ENCODE measurements around the gene PLXNB2.
"Not testable (repeated sequence)": the region's sequence is repeated elsewhere in the genome, so short reads cannot be mapped to it uniquely, and the experiment has no call there.

PLXNB2 gene

DNA sequence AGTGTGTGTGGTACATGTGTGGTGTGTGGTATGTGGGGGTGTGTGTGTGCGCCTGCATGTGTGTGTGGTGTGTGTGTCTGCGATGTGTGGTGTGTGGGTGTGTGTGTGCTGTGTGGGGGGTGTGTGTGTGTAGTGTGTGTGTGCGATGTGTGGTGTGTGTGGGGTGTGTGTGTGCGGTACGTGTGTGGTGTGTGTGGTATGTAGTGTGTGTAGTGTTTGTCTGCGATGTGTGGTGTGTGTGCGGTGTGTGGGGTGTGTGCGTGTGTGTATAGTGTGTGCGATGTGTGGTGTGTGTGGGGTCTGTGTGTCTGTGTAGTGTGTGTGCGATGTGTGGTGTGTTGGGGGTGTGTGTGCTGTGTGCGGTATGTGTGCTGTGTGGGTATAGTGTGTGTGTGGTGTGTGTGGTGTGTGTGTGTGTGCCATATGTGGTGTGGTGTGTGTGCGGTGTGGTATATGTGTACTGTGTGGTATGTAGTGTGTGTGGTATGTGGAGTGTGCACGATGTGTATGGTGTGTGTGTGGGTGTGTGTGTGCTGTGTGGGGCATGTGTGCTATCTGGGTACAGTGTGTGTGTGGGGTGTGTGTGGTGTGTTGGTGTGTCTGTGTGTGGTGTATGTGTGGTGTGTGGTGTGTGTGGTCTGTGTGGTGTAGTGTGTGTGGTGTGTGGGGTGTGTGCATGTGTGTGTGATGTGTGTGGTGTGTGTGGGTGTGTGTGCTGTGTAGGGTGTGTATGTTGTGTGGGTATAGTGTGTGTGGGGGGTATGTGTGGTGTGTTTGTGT is 30.0 kb upstream of the PLXNB2 start:
- no peaks in the 10 kb centered on the region for H3K9me3 Mint-ChIP-seq
- H3K27ac Mint-ChIP-seq, result no peak overlapping the region
- H3K27me3 Mint-ChIP-seq, result no peaks in the 10 kb centered on the region
- no peaks in the 10 kb centered on the region for H3K36me3 Mint-ChIP-seq
- DNase-seq, result no peak
- no peak overlapping the region for H3K4me3 Mint-ChIP-seq
- peaks cover 1 to 12% of the 10 kb centered on the region in 2 donors for H3K4me1 Mint-ChIP-seq
- no peak for ATAC-seq (replicated peaks)

- not testable (repeated sequence) for H3K4me1 Mint-ChIP-seq, H3K27me3 Mint-ChIP-seq, H3K9me3 Mint-ChIP-seq, DNase-seq, H3K36me3 Mint-ChIP-seq, H3K27ac Mint-ChIP-seq, H3K4me3 Mint-ChIP-seq
- ATAC-seq (replicated peaks), result peak in 1 of 2 donors; percentile 31
Observed at GRCh38 chr22:50334433-50334832, 27.0 kb upstream of the PLXNB2 start.

DNA sequence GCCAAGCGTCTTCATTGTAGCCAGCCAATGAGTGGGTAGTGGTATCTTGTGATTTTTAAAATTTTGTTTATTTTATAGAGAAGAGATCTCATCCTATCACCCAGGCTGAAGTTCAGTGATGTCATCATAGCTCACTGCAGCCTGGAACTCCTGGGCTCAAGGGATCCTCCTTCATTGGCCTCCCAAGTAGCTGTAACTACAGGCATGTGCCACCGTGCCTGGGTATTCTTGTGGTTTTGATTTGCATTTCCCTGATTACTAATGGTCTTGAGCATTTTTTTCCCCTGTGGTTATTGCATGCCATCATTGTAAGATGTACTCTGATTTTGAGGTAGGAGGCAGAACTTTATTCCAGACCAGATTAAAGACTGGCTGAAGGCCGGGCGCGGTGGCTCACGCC is 21.8 kb upstream of the PLXNB2 start:
- peaks cover 10 to 12% of the 10 kb centered on the region in 2 donors for H3K27me3 Mint-ChIP-seq
- no peak overlapping the region for H3K4me3 Mint-ChIP-seq
- H3K9me3 Mint-ChIP-seq, result no peaks in the 10 kb centered on the region
- H3K27ac Mint-ChIP-seq, result no peak overlapping the region
- ATAC-seq (replicated peaks) (no peak), DNase-seq (no peak)
- no peaks in the 10 kb centered on the region for H3K36me3 Mint-ChIP-seq
- peaks cover 11 to 21% of the 10 kb centered on the region in 2 donors for H3K4me1 Mint-ChIP-seq

- Mint-ChIP-seq H3K4me1 (peaks cover 11 to 21% of the 10 kb centered on the region in 2 donors), H3K27me3 (peaks cover 10 to 12% of the 10 kb centered on the region in 2 donors), H3K36me3 (no peaks in the 10 kb centered on the region), H3K27ac (peak overlapping the region; percentile 91), H3K4me3 (peak overlapping the region; percentile 83 to 92), H3K9me3 (no peaks in the 10 kb centered on the region)
- ATAC-seq (replicated peaks), result no peak
- DNase-seq, result no peak
Observed at GRCh38 chr22:50327711-50328019, 20.2 kb upstream of the PLXNB2 start.

DNA sequence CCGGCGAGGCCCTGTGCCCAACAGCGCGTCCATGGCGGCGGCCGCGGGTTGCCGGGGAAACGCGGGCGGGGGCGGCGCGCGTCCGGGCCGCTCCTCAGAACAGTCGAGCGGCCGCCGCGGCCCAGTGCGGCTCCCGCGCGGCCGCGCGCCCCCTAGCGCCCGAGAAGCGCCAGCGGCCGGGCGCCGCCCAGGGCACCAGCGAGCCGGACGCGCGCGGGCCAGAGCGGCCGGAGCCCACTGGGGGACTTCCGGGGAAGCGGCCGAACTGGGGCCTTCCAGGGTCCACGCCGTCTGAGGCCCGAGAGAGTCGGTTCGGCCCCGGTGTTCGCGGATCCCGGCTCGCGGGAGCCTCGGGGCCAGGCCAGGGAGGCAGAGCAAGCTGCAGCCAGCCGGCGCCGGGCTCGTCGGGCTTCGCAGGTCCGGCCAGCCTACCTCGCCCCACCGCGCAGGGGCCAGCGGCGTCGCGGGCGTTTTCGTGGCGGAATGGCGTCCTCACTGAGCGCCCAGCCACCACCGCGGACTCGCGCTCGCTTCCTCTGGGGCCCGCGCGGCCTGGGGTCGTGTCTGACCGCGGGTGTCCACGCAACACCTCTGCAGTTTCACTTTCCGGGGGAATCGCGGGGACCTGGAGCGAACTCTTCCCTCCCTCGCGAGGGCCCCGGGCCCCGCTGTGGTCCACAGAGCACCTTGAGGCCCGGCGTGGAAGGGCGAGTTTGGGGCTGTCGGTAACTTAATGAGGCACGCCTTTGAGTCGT is 19.7 kb upstream of the PLXNB2 start, which contains the start of gene DENND6B:
Gene DENND6B, minus strand, starts transcription at position 57 of the 755 bp plus-strand sequence. Its CDS starts 24 bp downstream, at position 33.
- Mint-ChIP-seq H3K36me3 (no peaks in the 10 kb centered on the region), H3K9me3 (no peaks in the 10 kb centered on the region), H3K4me1 (peaks cover 11 to 21% of the 10 kb centered on the region in 2 donors), H3K4me3 (peak within 1 kb of the TSS; percentile 87 to 92), H3K27ac (peak within 1 kb of the TSS; percentile 91), H3K27me3 (peaks cover 10 to 12% of the 10 kb centered on the region in 2 donors)
- peak; percentile 93 to 94 for ATAC-seq (replicated peaks)
- DNase-seq, result peak; percentile 64

- Mint-ChIP-seq H3K36me3 (no peaks in the 10 kb centered on the region), H3K4me3 (peak overlapping the region; percentile 87 to 88), H3K4me1 (peaks cover 11 to 21% of the 10 kb centered on the region in 2 donors), H3K27me3 (peaks cover 10 to 12% of the 10 kb centered on the region in 2 donors), H3K27ac (peak overlapping the region; percentile 91), H3K9me3 (no peaks in the 10 kb centered on the region)
- ATAC-seq (replicated peaks) (no peak), DNase-seq (no peak)
Observed at GRCh38 chr22:50326225-50326955, 18.9 kb upstream of the PLXNB2 start.

- Mint-ChIP-seq H3K36me3 (no peaks in the 10 kb centered on the region), H3K4me1 (peaks cover 11 to 21% of the 10 kb centered on the region in 2 donors), H3K27me3 (peaks cover 10 to 12% of the 10 kb centered on the region in 2 donors), H3K4me3 (peak overlapping the region; percentile 87 to 88), H3K27ac (peak overlapping the region; percentile 79), H3K9me3 (no peaks in the 10 kb centered on the region)
- DNase-seq (no peak), ATAC-seq (replicated peaks) (no peak)
Observed at GRCh38 chr22:50325444-50326224, 18.2 kb upstream of the PLXNB2 start.

DNA sequence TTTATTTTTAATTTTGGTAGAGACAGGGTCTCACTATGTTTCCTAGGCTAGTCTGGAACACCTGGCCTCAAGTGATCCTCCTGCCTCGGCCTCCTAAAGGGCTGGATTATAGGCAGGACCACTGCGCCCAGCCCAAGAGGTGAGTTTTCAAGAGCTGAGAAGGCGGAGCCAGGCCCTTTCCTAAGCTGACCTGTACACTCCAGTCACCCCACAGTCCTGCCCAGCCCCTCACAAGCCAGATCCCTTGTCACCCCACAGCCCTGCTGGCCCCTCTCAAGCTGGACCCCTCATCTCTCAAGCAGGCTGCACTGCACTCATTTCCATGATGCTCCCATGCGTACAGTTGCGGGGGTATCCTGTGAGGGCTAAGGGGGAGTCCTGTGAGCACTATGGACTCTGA is 16.5 kb upstream of the PLXNB2 start:
- Mint-ChIP-seq H3K4me3 (no peak overlapping the region), H3K9me3 (no peaks in the 10 kb centered on the region), H3K27me3 (peaks cover 10 to 12% of the 10 kb centered on the region in 2 donors), H3K36me3 (no peaks in the 10 kb centered on the region), H3K27ac (no peak overlapping the region), H3K4me1 (peaks cover 12 to 16% of the 10 kb centered on the region in 2 donors)
- ATAC-seq (replicated peaks) (no peak), DNase-seq (no peak)

DNA sequence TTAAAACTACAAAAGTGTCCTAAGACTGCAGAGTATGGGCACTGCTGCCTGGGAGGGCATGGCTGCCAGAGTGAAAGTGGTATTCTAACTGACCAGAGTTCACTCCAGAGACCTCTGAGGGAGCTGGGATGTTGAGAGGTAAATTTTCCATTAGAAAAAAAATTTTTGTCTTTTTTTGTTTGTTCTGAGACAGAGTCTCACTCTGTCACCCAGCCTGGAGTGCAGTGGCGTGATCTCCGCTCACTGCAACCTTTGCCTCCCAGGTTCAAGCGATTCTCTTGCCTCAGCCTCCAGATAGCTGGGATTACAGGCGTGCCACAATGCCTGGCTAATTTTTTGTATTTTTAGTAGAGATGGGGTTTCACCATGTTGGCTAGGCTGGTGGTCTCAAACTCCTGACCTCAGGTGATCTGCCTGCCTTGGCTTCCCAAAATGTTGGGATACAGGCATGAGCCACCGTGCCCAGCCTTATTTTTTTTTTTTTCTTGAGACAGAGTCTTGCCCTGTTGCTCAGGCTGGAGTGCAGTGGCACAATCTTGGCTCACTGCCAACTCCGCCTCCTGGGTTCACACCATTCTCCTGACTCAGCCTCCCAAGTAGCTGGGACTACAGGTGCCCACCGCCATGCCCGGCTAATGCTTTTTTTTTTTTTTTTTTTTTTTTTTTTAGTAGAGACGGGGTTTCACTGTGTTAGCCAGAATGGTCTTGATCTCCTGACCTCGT is 15.1 kb upstream of the PLXNB2 start:
- peaks cover 10 to 12% of the 10 kb centered on the region in 2 donors for H3K27me3 Mint-ChIP-seq
- H3K9me3 Mint-ChIP-seq; H3K36me3 Mint-ChIP-seq; DNase-seq; H3K4me3 Mint-ChIP-seq; H3K27ac Mint-ChIP-seq; ATAC-seq (replicated peaks): not testable (repeated sequence)
- H3K4me1 Mint-ChIP-seq, result peaks cover 12 to 13% of the 10 kb centered on the region in 2 donors

- Mint-ChIP-seq H3K4me1 (peaks cover 2 to 9% of the 10 kb centered on the region in 2 donors), H3K4me3 (no peak overlapping the region), H3K27me3 (peaks cover 5% of the 10 kb centered on the region in 2 donors), H3K9me3 (no peaks in the 10 kb centered on the region), H3K36me3 (no peaks in the 10 kb centered on the region), H3K27ac (no peak overlapping the region)
- ATAC-seq (replicated peaks) (no peak), DNase-seq (no peak)
Observed at GRCh38 chr22:50320671-50321325, 13.4 kb upstream of the PLXNB2 start.

DNA sequence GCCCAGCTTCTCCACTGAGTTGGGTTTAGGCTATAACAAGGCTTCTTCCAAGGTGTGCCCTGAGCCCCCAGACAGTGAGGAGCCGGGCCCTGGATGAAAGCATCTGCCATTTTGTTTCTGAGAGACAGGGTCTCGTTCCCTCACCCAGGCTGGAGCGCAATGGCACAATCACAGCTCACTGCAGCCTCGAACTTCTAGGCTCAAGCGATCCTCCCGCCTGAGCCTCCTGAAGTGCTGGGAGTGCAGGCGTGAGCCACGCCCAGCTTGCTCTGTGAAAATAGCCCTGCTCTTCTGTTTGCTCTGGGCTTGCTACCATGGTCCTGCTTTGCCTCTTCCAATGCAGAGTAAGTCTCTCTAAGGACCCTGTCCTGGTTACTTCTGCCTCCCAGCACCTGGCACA is 12.7 kb upstream of the PLXNB2 start:
- ATAC-seq (replicated peaks), result no peak
- Mint-ChIP-seq H3K9me3 (no peaks in the 10 kb centered on the region), H3K27me3 (no peaks in the 10 kb centered on the region)

DNA sequence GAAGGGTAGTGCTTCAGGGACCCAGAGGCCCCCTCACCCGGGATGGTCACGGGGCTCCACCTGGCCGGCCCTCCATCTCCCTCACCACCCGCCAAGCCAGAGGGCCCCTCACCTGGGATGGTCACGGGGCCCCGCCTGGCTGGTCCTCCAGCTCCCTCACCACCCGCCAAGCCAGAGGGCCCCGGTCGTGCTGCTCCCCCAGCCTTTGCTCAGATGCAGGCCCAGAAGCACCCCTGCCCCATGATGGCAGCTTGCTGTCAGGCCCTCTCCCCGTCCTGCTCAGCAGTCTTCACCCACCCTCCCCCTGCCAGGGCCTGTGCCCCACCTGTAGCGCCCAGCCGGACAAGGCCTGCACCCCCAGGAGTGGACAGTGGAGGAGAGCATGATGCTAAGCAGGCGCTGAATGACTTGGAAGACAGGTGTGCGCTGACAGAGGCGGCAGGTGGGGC is 12.1 kb upstream of the PLXNB2 start:
- H3K4me1 Mint-ChIP-seq, result peaks cover 12 to 17% of the 10 kb centered on the region in 2 donors
- no peaks in the 10 kb centered on the region for H3K36me3 Mint-ChIP-seq
- H3K27me3 Mint-ChIP-seq, result no peaks in the 10 kb centered on the region
- H3K9me3 Mint-ChIP-seq, result no peaks in the 10 kb centered on the region
- no peak overlapping the region for H3K4me3 Mint-ChIP-seq
- H3K27ac Mint-ChIP-seq, result no peak overlapping the region
- ATAC-seq (replicated peaks) (no peak), DNase-seq (no peak)

More for the DNA sequence above, 12.7 kb upstream of the PLXNB2 start:
- H3K4me3 Mint-ChIP-seq, result no peak overlapping the region
- no peaks in the 10 kb centered on the region for H3K36me3 Mint-ChIP-seq
- DNase-seq, result no peak
- H3K27ac Mint-ChIP-seq, result no peak overlapping the region
- H3K4me1 Mint-ChIP-seq, result peaks cover 6 to 13% of the 10 kb centered on the region in 2 donors

All from stimulated activated naive B cell treated with anti-CD40 and anti-IgM and Interleukin-4, amounts not matched to agents 10 μg/mL and 1 μg/mL and 100 μg/mL, for 72 hours (primary cell).